HG02678 (cell line): ENCODE data around the gene KIF9.
"Not testable (repeated sequence)": the region's sequence is repeated elsewhere in the genome, so short reads cannot be mapped to it uniquely, and the experiment has no call there.

Experiments used
- ATAC-seq: cut with Tn5 transposase; IDR thresholded peaks from one replicate; pipeline ENCODE4 v1.9.1; 2021; ENCODE audit warnings: mild to moderate bottlenecking, moderate library complexity; ENCODE audit not compliant: unreplicated experiment

KIF9 gene

DNA sequence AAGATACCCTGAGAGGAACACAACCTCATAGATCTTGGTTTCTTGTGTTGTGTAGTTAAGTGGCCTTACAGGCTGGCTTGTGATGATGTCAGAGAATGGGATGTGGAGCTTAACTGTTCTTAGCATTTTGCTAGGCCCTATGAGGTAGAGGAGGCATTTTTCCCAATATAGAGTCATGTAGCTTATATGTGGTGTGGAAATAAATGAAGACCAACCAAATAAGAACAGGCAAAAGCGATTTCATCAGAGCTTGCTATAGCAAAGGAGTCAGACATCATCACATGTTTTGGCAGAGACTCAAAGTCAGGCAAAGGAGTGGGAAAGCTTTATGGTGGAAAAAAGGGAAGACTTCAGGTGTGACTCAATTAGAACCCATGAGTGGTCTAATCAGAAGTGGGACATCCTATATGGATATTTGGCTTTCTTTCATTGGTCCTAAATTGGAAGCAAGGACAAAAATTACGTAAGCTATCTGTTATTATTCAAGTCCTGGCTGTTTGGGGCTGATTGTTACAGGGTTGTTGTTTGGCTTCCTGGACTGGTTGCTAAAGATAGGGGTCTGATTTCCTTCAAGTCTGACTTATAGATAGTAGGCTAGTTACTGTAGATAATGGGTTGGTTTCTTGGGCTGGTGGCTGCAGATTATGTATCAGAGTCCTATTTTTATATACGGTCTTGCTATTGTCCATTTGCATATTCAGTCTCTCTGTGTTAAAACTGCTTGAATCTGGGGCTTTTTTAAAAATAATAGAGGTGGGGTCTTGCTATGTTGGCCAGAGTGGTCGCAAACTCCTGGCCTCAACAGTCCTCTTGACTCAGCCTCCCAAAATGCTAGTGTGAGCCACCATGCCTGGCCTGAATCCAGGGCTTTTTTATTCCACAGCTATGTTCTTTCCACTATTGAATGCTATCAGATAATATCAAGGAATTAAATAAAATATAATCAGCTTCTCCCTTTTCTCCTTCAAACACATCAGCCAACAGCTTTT is 88.4 kb downstream of the KIF9 start:
- no peak for ATAC-seq

DNA sequence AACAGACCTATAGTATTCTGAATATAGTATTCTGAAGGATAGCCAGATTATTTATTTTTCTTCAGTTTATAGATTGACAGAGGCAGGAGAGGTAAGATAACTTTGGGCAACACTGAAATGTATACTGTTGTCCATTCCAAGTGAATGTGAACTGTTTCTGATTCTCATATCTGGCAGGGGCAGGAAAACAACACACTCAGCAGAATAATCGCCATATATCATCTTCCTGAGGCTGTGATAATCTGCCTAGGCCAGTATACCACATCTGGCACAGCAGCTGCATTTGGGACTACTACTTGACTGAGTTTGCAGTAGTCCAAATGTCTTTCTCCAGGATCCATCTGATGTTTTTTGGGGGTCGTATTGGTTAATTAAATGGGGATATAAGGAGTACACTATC is 96.3 kb downstream of the KIF9 start:
- ATAC-seq: no peak

DNA sequence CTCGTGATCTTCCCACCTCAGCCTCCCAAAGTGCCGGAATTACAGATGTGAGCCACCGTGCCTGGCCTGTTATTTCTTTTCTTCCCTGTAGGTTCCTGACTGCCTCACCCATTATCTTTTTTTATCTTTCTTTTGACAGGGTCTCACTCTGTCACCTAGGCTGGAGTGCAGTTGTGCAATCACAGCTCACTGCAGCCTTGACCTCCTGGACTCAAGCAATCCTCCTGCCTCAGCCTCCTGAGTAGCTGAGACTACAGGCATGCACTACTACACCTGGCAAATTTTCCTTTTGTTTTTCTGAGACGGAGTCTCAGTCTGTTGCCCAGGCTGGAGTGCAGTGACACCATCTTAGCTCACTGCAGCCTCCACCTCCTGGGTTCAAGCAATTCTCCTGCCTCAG is 100.9 kb downstream of the KIF9 start:
- ATAC-seq: not testable (repeated sequence)

DNA sequence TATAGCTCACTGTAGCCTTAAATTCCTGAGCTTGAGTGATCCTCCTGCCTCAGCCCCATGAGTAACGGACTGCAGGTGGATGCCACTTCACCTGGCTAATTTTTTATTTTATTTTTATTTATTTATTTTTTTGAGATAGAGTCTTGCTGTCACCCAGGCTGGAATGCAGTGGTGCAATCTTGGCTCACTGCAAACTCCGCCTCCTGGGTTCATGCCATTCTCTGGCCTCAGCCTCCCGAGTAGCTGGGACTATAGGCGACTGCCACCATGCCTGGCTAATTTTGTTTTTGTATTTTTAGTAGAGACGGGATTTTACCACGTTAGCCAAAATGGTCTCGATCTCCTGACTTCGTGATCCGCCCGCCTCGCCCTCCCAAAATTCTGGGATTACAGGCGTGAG is 102.6 kb downstream of the KIF9 start:
- not testable (repeated sequence) for ATAC-seq
